IMR-90 (cell line): Measurements from ENCODE around the gene KLK8. TPM values are rescaled to one million over a fixed set of nuclear protein-coding genes. Genes with fewer than 3 reads are reported as not detected.
A peak's percentile ranks its signal among the peaks of the same experiment; 100 is the strongest.

Experiments
- ATAC-seq: fragments of 200-7000 bp; cut with Tn5 transposase; 2 replicates; pipeline ENCODE4 v1.9.1; 2020; ENCODE audit warnings: low read depth, mild to moderate bottlenecking, moderate library complexity
- BruUV-seq: library from RNA; stranded (reverse); fragments of 400-500 nt; replicated peaks from 2 replicates; lab custom pipeline; 2021; lab: Mats Ljungman, UMichigan
- CTCF ChIA-PET: fragments of 300-600 bp; formaldehyde crosslinking; extraction: SDS; loops from one replicate; lab custom pipeline; 2021; ENCODE audit warnings: antibody characterized with exemption; lab: Yijun Ruan, JAX
- POLR2A ChIA-PET: fragments of 300-600 bp; sonication (Branson Sonifier 250); formaldehyde crosslinking; loops from one replicate; lab custom pipeline; 2022; ENCODE audit warnings: antibody characterized with exemption; ENCODE audit not compliant: unreplicated experiment; lab: Charles Lee
- DNase-seq: peaks from one replicate; pipeline ENCODE4 v3.0.0; 2013
- H2AFZ ChIP-seq: replicated peaks from 2 replicates; pipeline ENCODE3; 2013; ENCODE audit warnings: low read length, mild to moderate bottlenecking; ENCODE audit not compliant: poor library complexity
- H2AK5ac ChIP-seq: 2 replicates; pipeline ENCODE4 v1.6.1; 2013; ENCODE audit warnings: low read depth, low read length, inconsistent platforms
- H2AK9ac ChIP-seq: replicated peaks from 2 replicates; pipeline ENCODE3; 2013; ENCODE audit warnings: mild to moderate bottlenecking, low read depth, low read length, moderate library complexity; ENCODE audit not compliant: poor library complexity
- H2BK120ac ChIP-seq: 2 replicates; pipeline ENCODE4 v1.6.1; 2013; ENCODE audit warnings: low read depth, low read length, inconsistent platforms
- H2BK15ac ChIP-seq: 3 replicates; pipeline ENCODE4 v1.6.1; 2013; ENCODE audit warnings: low read depth, low read length, inconsistent platforms
- H2BK20ac ChIP-seq: 2 replicates; pipeline ENCODE4 v1.6.1; 2013; ENCODE audit warnings: low read depth, mild to moderate bottlenecking, inconsistent platforms, low read length, moderate library complexity
- H2BK5ac ChIP-seq: 2 replicates; pipeline ENCODE4 v1.6.1; 2013; ENCODE audit warnings: mild to moderate bottlenecking, low read depth, low read length, inconsistent platforms; ENCODE audit not compliant: poor library complexity, severe bottlenecking
- H3K14ac ChIP-seq: replicated peaks from 2 replicates; pipeline ENCODE4 v1.6.1; 2013; ENCODE audit warnings: low read depth, low read length, inconsistent platforms
- H3K18ac ChIP-seq: 2 replicates; pipeline ENCODE4 v1.6.1; 2013; ENCODE audit warnings: low read depth, low read length, control low read depth
- H3K23ac ChIP-seq: 2 replicates; pipeline ENCODE4 v1.6.1; 2013; ENCODE audit warnings: low read depth, low read length, inconsistent platforms
- H3K27ac ChIP-seq: 2 replicates; pipeline ENCODE4 v1.5.1; 2013; ENCODE audit warnings: mild to moderate bottlenecking, control low read depth, low read length; ENCODE audit not compliant: insufficient read depth
- H3K27me3 ChIP-seq: 2 replicates; pipeline ENCODE4 v1.6.1; 2013; ENCODE audit warnings: low read length; ENCODE audit not compliant: control insufficient read depth, insufficient read depth
- H3K36me3 ChIP-seq: 2 replicates; pipeline ENCODE4 v1.6.1; 2013; ENCODE audit warnings: low read length, mixed read lengths; ENCODE audit not compliant: control insufficient read depth, insufficient read depth
- H3K4ac ChIP-seq: 2 replicates; pipeline ENCODE4 v1.6.1; 2013; ENCODE audit warnings: low read depth, low read length, inconsistent platforms
- H3K4me1 ChIP-seq: 2 replicates; pipeline ENCODE4 v1.6.1; 2013; ENCODE audit warnings: low read length, mixed read lengths; ENCODE audit not compliant: control insufficient read depth, insufficient read depth
- H3K4me2 ChIP-seq: 2 replicates; pipeline ENCODE4 v1.6.1; 2013; ENCODE audit warnings: low read depth, mild to moderate bottlenecking, control low read depth, low read length, moderate library complexity
- H3K4me3 ChIP-seq: 2 replicates; pipeline ENCODE4 v1.5.1; 2013; ENCODE audit warnings: low read depth, mild to moderate bottlenecking, control low read depth, low read length, moderate library complexity; ENCODE audit not compliant: insufficient read depth
- H3K56ac ChIP-seq: 2 replicates; pipeline ENCODE4 v1.6.1; 2013; ENCODE audit warnings: low read length, inconsistent platforms; ENCODE audit not compliant: insufficient read depth; ENCODE audit errors: extremely low read depth
- H3K79me1 ChIP-seq, 2 experiments: 2 replicates each; pipeline ENCODE4 v1.6.1; 2013; ENCODE audit warnings: low read length in 2 of 2, inconsistent platforms in 1 of 2, low read depth in 1 of 2
- H3K9ac ChIP-seq: 2 replicates; pipeline ENCODE4 v1.6.1; 2013; ENCODE audit warnings: low read depth, low read length, control low read depth
- H3K9me1 ChIP-seq: 2 replicates; pipeline ENCODE4 v1.6.1; 2013; ENCODE audit warnings: low read length, inconsistent platforms; ENCODE audit not compliant: insufficient read depth
- H3K9me3 ChIP-seq: 2 replicates; pipeline ENCODE4 v1.6.1; 2013; ENCODE audit warnings: low read length; ENCODE audit not compliant: control insufficient read depth, insufficient read depth
- H4K20me1 ChIP-seq: 2 replicates; pipeline ENCODE4 v1.6.1; 2013; ENCODE audit warnings: low read length, inconsistent platforms; ENCODE audit not compliant: insufficient read depth
- H4K5ac ChIP-seq: 2 replicates; pipeline ENCODE4 v1.6.1; 2013; ENCODE audit warnings: mild to moderate bottlenecking, low read depth, low read length, control low read depth
- H4K8ac ChIP-seq, 2 experiments: 2 replicates each; pipeline ENCODE4 v1.6.1; 2013; ENCODE audit warnings: low read depth in 2 of 2, low read length in 2 of 2, control low read depth in 1 of 2, inconsistent platforms in 1 of 2
- H4K91ac ChIP-seq: 2 replicates; pipeline ENCODE4 v1.6.1; 2013; ENCODE audit warnings: low read depth, low read length, inconsistent platforms; ENCODE audit not compliant: insufficient read depth
- CTCF ChIP-seq: conservative IDR thresholded peaks from 2 replicates; pipeline ENCODE4 v1.5.1; 2012; ENCODE audit warnings: mild to moderate bottlenecking, low read depth, low read length, improper control_type of control experiment
- MAFK ChIP-seq: IDR thresholded peaks from 2 replicates; pipeline ENCODE4 v1.6.1; 2012; ENCODE audit warnings: low read depth, low read length, improper control_type of control experiment
- WGBS, 2 experiments: methylation state at CpG; one replicate each; pipeline versions ENCODE4 v1.1.5 to v1.1.7; 2013; ENCODE audit warnings: missing lambda C conversion rate in 2 of 2; ENCODE audit not compliant: insufficient read length in 1 of 2; ENCODE audit errors: extremely low coverage in 2 of 2; 5-methylcytosine and 5-hydroxymethylcytosine counted together
- dilution Hi-C: fragments of 300-500 bp; cut with HindIII; formaldehyde crosslinking; loops from one replicate; pipeline ENCODE4 v1.14.3; 2018; ENCODE audit warnings: low sequenced_read_pairs; ENCODE audit not compliant: unreplicated experiment
- in situ Hi-C: fragments of 300-500 bp; cut with MboI; formaldehyde crosslinking; loops from 3 replicates; pipeline ENCODE4 v1.14.3; 2019; ENCODE audit warnings: low sequenced_read_pairs, inconsistent platforms, mixed read lengths
- intact Hi-C: fragments of 100-400 bp; cut with micrococcal nuclease; formaldehyde crosslinking; loops from 2 replicates; pipeline ENCODE4 v1.10.0; 2022
- polyA plus RNA-seq, 3 experiments: library from polyadenylated mRNA; depleted of rRNA; stranded (reverse); fragments of >200 nt; gene quantifications; 2 replicates each; pipeline ENCODE4 v1.2.3, GENCODE V29; 2012; ENCODE audit warnings: low replicate concordance in 1 of 3
- total RNA-seq: library from RNA; depleted of rRNA; stranded (reverse); fragments of >200 nt; gene quantifications from 2 replicates; pipeline ENCODE4 v1.2.3, GENCODE V29; 2012

The KLK8 gene
- total and polyA plus RNA-seq, 2 of the 4 experiments (the other 2 are of a cell fraction) = not detected

DNA sequence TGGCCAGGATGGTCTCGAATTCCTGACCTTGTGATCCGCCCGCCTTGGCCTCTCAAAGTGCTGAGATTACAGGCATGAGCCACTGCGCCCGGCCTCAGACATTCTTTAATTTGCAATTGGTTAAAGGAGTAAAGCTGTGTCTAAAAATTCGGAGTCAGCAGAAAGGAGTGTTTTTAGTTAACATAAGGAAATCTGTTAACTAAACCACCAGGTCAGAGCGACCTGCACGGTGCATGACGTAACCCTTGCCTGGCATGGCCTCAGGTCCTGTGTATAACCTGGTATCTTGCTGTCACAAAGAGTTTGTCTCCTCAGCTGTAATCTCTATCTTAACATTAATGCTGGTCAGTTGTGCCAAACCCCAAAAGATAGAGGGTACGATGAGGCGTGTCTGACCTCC is 42.9 kb upstream of the KLK8 start:
- H4K20me1 ChIP-seq = no peaks in the 10 kb centered on the region
- no peak overlapping the region for H3K4me3 ChIP-seq
- no peak for TF ChIP-seq CTCF
- TF ChIP-seq MAFK = peak; percentile 65
- no peak overlapping the region for H4K91ac ChIP-seq
- no peaks in the 10 kb centered on the region for H3K36me3 ChIP-seq
- no peak overlapping the region for H2BK5ac ChIP-seq
- H3K9me3 ChIP-seq = no peaks in the 10 kb centered on the region
- ChIA-PET POLR2A (no interaction called here), CTCF (no interaction called here)
- H4K5ac ChIP-seq = no peak overlapping the region
- H3K4ac ChIP-seq = no peak overlapping the region
- dilution Hi-C loops (no loop called here), intact Hi-C loops (no loop called here), in situ Hi-C loops (no loop called here)
- no peak overlapping the region for H3K14ac ChIP-seq
- H4K8ac ChIP-seq = no peak overlapping the region
- no peak overlapping the region for H3K27ac ChIP-seq
- DNase-seq (no peak), ATAC-seq (no peak)
- H3K27me3 ChIP-seq = no peaks in the 10 kb centered on the region
- no peak overlapping the region for H3K4me2 ChIP-seq
- H3K9ac ChIP-seq = no peak overlapping the region
- no peak overlapping the region for H3K56ac ChIP-seq
- no peak overlapping the region for H2BK15ac ChIP-seq
- BruUV-seq = no TSS peak
- H2AFZ ChIP-seq = no peak overlapping the region
- H3K9me1 ChIP-seq = no peaks in the 10 kb centered on the region
- H3K23ac ChIP-seq = no peak overlapping the region
- H2AK5ac ChIP-seq = no peak overlapping the region
- no peak overlapping the region for H2BK120ac ChIP-seq
- WGBS, 2 experiments = no CpG with 5 or more reads among the region's 11 CpGs
- H2AK9ac ChIP-seq = no peak overlapping the region
- H3K79me1 ChIP-seq = no peaks in the 10 kb centered on the region
- no peaks in the 10 kb centered on the region for H3K4me1 ChIP-seq
- H2BK20ac ChIP-seq = no peak overlapping the region
- no peak overlapping the region for H3K18ac ChIP-seq
